Body of pancreas (tissue), 4 donors: Measurements from ENCODE around the gene NRP2.

Experiments
- POLR2A ChIP-seq, 3 donors: fragments of 450-650 bp; IDR thresholded peaks; one replicate each; pipeline ENCODE4 v1.6.1; 2016; ENCODE audit warnings: antibody characterized with exemption in 3 of 3, mild to moderate bottlenecking in 2 of 3
- TF ChIP-seq, protein P1 (sequence below), 7 experiments: fragments of 450-650 bp in 4 of 7; fragments of 200-600 bp in 3 of 7; sonication (generic) in 3 of 7; IDR thresholded peaks; one replicate each; pipeline ENCODE4 v1.5.1; 2016 to 2019; ENCODE audit warnings: antibody characterized with exemption in 7 of 7

DNA sequence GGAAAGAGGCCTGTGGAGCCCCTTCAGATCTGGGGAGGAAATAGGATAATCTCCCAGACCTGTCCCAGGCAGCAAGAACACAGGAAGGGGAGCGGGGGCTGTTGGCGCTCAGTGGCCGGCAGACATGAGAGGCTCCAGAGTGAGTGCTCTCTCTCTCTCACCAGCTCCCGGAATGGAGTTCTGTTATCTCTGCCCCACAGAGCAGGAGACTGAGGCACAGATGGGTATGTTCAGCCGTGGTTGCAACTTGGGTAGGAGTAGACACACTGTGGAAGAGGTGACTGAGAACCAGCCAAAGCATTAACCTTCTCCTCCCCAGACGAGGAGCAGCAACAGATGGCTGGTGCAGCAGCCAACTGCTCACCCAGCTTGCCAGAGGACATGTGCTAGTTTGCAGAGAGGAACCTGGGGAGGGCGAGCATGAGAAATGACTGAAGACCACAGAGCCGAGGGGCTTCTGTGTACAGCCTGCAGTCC lies 82.0 kb downstream of the NRP2 start:
- TF ChIP-seq, protein P1, sequence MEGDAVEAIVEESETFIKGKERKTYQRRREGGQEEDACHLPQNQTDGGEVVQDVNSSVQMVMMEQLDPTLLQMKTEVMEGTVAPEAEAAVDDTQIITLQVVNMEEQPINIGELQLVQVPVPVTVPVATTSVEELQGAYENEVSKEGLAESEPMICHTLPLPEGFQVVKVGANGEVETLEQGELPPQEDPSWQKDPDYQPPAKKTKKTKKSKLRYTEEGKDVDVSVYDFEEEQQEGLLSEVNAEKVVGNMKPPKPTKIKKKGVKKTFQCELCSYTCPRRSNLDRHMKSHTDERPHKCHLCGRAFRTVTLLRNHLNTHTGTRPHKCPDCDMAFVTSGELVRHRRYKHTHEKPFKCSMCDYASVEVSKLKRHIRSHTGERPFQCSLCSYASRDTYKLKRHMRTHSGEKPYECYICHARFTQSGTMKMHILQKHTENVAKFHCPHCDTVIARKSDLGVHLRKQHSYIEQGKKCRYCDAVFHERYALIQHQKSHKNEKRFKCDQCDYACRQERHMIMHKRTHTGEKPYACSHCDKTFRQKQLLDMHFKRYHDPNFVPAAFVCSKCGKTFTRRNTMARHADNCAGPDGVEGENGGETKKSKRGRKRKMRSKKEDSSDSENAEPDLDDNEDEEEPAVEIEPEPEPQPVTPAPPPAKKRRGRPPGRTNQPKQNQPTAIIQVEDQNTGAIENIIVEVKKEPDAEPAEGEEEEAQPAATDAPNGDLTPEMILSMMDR (IDR thresholded peaks at IDR 0.05): no peak
- TF ChIP-seq POLR2A (IDR thresholded peaks at IDR 0.05): no peak
